Pancreas (tissue), 10 donors: Measurements from ENCODE around the gene MARS2. TPM values are rescaled to one million over a fixed set of nuclear protein-coding genes. Genes with fewer than 3 reads are reported as not detected.
"Not testable (repeated sequence)": the region's sequence is repeated elsewhere in the genome, so short reads cannot be mapped to it uniquely, and the experiment has no call there.

ENCODE experiments used
- ATAC-seq, 4 donors: fragments of 200-7000 bp; cut with Tn5 transposase; one replicate each; pipeline versions ENCODE4 v1.8.0 to v1.9.1; 2020; ENCODE audit warnings: mild to moderate bottlenecking in 4 of 4, moderate library complexity in 4 of 4
- DNase-seq, 6 donors: peaks; one replicate each; pipeline ENCODE4 v3.0.0-alpha.2; 2020
- FAIRE-seq: peaks from 2 replicates; lab custom pipeline; 2012; peaks lifted over from hg19 to GRCh38; lab: Jason Lieb, UNC
- H3K27ac ChIP-seq, 4 donors: fragments of 200-600 bp; sonication (generic); 1 replicate in 3 of 4; 2 replicates in 1 of 4; pipeline versions ENCODE4 v1.5.0 to v1.8.0; 2020
- H3K27me3 ChIP-seq, 4 donors: fragments of 200-600 bp; one replicate each; pipeline ENCODE4 v1.8.0; 2021
- H3K36me3 ChIP-seq, 3 donors: fragments of 200-600 bp; sonication (generic) in 1 of 3; one replicate each; pipeline versions ENCODE4 v1.5.0 to v1.8.0; 2020 to 2021
- H3K4me1 ChIP-seq, 3 donors: fragments of 200-600 bp; one replicate each; pipeline ENCODE4 v1.8.0; 2021
- H3K4me3 ChIP-seq, 4 donors: fragments of 200-600 bp; sonication (generic) in 2 of 4; one replicate each; pipeline versions ENCODE4 v1.5.0 to v1.8.0; 2020 to 2021
- H3K9me3 ChIP-seq, 4 donors: fragments of 200-600 bp; one replicate each; pipeline ENCODE4 v1.8.0; 2021
- WGBS, 2 donors: extraction: QIAGEN DNeasy Blood & Tissue Kit; methylation state at CpG; one replicate each; pipeline ENCODE4 v1.1.7; 2013; 5-methylcytosine and 5-hydroxymethylcytosine counted together
- intact Hi-C, 3 donors: fragments of 100-400 bp; cut with DNase I; formaldehyde crosslinking; loops; one replicate each; pipeline versions ENCODE4 v1.11.1 to v1.14.2; 2022
- polyA plus RNA-seq, 2 donors: library from polyadenylated mRNA; stranded (reverse); fragments of 200-250 nt; gene quantifications; one replicate each; pipeline ENCODE4 v1.2.3, GENCODE V29; 2013
- total RNA-seq, 6 donors: library from RNA; stranded (reverse); fragmentation: NEBNext Ultra II Directional in 4 of 6; extraction: Animal tissue kit (Norgen Biotek cat#: 25700) in 4 of 6; gene quantifications; one replicate each; pipeline versions ENCODE4 v1.2.1 to v1.2.4, GENCODE V29; 2021 to 2023
- TF ChIP-seq, protein P1 (sequence below), 4 donors: fragments of 200-600 bp; sonication (generic) in 3 of 4; IDR thresholded peaks; one replicate each; pipeline versions ENCODE4 v1.5.0 to v1.8.0; 2021; ENCODE audit warnings: antibody characterized with exemption in 4 of 4
- donor health status: healthy with polysubstance abuse.
- donor health status: DM: no; HTN: no; CAD: no; lungs with moderate emphysema.
- donor health status: DM: no; HTN: no; CAD: no.
- donor health status: control.
- donor health status: control.
- donor health status: Bipolar disorder and iron deficiency.
- donor health status: DM: yes; HTN: yes; CAD: no.
- donor health status: DM: no; HTN: no; CAD: no.
- donor health status: DM: no; HTN: no; CAD: no.
- donor health status: DM: yes; HTN: yes; CAD: no.

Gene MARS2
- total and polyA plus RNA-seq, 8 donors, result 1.4 to 5.3 (median 3.2) TPM

DNA sequence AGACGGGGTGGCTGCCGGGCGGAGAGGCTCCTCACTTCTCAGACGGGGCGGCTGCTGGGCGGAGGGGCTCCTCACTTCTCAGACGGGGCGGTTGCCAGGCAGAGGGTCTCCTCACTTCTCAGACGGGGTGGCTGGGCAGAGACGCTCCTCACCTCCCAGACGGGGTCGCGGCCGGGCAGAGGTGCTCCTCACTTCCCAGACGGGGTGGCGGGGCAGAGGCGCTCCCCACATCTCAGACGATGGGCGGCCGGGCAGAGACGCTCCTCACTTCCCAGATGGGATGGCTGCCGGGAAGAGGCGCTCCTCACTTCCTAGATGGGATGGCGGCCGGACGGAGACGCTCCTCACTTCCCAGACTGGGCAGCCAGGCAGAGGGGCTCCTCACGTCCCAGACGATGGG is 8.6 kb upstream of the MARS2 start:
- H3K36me3 ChIP-seq, FAIRE-seq, H3K4me3 ChIP-seq, H3K27ac ChIP-seq, H3K9me3 ChIP-seq, DNase-seq, ATAC-seq, H3K27me3 ChIP-seq, intact Hi-C loops, H3K4me1 ChIP-seq: not testable (repeated sequence)
- WGBS, 2 donors, result 92 to 93% methylated on average over 11 to 26 of the region's 29 CpGs

DNA sequence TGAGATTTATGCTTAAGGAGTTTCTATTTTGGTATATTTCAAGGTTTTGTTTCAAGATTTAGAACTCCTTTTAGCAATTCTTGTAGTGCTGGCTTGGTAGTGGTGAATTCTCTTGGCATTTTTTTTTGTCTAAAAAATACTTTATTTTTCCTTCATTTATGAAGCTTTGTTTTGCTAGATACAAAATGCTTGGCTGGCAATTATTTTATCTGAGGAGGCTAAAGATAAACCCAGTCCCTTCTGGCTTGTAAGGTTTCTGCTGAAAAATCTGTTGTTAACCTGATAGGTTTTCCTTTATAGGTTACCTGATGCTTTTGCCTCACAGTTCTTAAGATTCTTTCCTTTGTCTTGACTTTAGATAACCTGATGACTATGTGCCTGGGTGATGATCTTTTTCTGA is 5.4 kb upstream of the MARS2 start:
- FAIRE-seq, H3K27ac ChIP-seq, H3K9me3 ChIP-seq, DNase-seq, intact Hi-C loops, ATAC-seq, H3K27me3 ChIP-seq, H3K4me3 ChIP-seq, H3K4me1 ChIP-seq, H3K36me3 ChIP-seq: not testable (repeated sequence)

- FAIRE-seq (no peak), ATAC-seq (no peak), DNase-seq (no peak)
- Histone ChIP-seq H3K36me3 (no peaks in the 10 kb centered on the region), H3K4me3 (no peak overlapping the region), H3K4me1 (peaks cover 0 to 6% (median 3%) of the 10 kb centered on the region in 3 donors), H3K27me3 (no peaks in the 10 kb centered on the region), H3K27ac (no peak overlapping the region), H3K9me3 (no peaks in the 10 kb centered on the region)
- intact Hi-C loops, result no loop called here
- TF ChIP-seq, protein P1, sequence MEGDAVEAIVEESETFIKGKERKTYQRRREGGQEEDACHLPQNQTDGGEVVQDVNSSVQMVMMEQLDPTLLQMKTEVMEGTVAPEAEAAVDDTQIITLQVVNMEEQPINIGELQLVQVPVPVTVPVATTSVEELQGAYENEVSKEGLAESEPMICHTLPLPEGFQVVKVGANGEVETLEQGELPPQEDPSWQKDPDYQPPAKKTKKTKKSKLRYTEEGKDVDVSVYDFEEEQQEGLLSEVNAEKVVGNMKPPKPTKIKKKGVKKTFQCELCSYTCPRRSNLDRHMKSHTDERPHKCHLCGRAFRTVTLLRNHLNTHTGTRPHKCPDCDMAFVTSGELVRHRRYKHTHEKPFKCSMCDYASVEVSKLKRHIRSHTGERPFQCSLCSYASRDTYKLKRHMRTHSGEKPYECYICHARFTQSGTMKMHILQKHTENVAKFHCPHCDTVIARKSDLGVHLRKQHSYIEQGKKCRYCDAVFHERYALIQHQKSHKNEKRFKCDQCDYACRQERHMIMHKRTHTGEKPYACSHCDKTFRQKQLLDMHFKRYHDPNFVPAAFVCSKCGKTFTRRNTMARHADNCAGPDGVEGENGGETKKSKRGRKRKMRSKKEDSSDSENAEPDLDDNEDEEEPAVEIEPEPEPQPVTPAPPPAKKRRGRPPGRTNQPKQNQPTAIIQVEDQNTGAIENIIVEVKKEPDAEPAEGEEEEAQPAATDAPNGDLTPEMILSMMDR (IDR thresholded peaks at IDR 0.05), result no peak
- WGBS, 2 donors, result 65 to 87% methylated on average over 3 of the region's 3 CpGs
Observed at GRCh38 chr2:197700960-197701359, 4.2 kb upstream of the MARS2 start.

DNA sequence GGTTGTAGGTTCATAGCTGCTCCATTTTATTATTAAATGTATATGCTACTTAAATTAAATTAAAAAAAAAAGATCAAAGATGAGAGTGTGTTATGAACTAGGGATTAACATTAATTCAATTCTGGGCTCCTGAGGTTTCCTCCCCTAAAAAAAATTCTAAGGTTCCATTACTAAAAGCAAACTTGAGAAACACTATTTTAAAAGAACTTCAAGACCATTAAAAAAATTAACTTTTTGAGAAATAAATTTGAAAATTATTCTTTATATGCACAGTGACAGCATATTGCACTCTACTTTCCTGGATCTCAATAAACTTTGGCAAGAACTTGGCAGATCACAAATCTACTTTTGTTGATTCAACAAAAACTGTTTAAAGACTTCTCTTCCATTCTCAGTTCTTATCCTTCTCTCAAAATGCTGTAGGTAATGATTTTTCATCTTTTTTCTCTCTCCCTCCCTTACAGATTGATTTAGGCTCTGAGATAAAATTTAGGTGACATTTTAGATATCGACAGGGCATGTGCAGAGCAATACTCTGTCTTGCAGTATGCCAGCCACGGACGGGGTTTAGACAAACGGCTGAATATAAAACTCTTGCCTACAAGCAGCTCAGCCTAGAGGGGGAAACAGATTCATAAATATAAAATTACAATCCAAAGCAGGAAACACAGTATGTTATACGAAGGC is 592 bp upstream of the MARS2 start:
- no peaks in the 10 kb centered on the region for H3K27me3 ChIP-seq
- 0 to 1% methylated on average over 5 of the region's 5 CpGs for WGBS, 2 donors
- peak overlapping the region; percentile 64 to 88 (median 78) for H3K27ac ChIP-seq
- DNase-seq (no peak), ATAC-seq (peak; percentile 40 to 52 (median 42)), FAIRE-seq (no peak)
- TF ChIP-seq, protein P1 (IDR thresholded peaks at IDR 0.05), result no peak
- H3K4me1 ChIP-seq, result peaks cover 20 to 29% (median 28%) of the 10 kb centered on the region in 3 donors
- no peaks in the 10 kb centered on the region for H3K36me3 ChIP-seq
- H3K9me3 ChIP-seq, result no peaks in the 10 kb centered on the region
- peak overlapping the region; percentile 49 to 85 (median 73) for H3K4me3 ChIP-seq
- intact Hi-C loops, result no loop called here

GRCh38 chr2:197705912-197706838 is 1.0 kb downstream of the MARS2 start:
- WGBS, 2 donors, result 8 to 9% methylated on average over 38 of the region's 38 CpGs
- Histone ChIP-seq H3K9me3 (no peaks in the 10 kb centered on the region), H3K36me3 (no peaks in the 10 kb centered on the region), H3K4me3 (peak overlapping the region; percentile 66 to 95 (median 82)), H3K27ac (peak overlapping the region in 3 of 4 donors; percentile 41 to 64 (median 50)), H3K27me3 (no peaks in the 10 kb centered on the region), H3K4me1 (peaks cover 20 to 29% (median 28%) of the 10 kb centered on the region in 3 donors)
- TF ChIP-seq, protein P1 (IDR thresholded peaks at IDR 0.05), result no peak
- intact Hi-C loops, result no loop called here
- DNase-seq (peak in 2 of 6 donors; percentile 15 to 30), FAIRE-seq (no peak), ATAC-seq (peak in 3 of 4 donors; percentile 1 to 17 (median 9))
